ENCODE measurements around the gene KCMF1.

DNA sequence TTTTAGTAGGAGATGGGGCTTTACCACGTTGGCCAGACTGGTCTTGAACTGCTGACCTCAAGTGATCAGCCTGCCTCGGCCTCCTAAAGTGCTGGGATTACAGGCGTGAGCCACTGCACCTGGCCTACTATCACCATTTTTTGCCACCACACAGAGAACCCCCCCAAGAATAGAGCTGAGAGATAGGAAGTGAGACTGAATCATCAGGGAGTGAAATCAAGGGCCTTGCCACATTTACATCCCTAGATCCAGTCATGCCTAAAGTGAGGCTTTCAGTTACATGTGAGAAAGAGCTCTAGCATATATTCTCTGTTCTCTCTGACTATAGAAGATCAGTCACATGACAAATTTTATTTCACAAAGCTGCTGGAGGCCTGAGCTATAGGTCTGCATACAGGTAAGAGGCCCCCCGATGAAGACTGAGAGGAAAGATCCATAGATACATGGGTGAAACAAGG, 28.0 kb upstream of the KCMF1 start:
- TF ChIP-seq, protein P1, sequence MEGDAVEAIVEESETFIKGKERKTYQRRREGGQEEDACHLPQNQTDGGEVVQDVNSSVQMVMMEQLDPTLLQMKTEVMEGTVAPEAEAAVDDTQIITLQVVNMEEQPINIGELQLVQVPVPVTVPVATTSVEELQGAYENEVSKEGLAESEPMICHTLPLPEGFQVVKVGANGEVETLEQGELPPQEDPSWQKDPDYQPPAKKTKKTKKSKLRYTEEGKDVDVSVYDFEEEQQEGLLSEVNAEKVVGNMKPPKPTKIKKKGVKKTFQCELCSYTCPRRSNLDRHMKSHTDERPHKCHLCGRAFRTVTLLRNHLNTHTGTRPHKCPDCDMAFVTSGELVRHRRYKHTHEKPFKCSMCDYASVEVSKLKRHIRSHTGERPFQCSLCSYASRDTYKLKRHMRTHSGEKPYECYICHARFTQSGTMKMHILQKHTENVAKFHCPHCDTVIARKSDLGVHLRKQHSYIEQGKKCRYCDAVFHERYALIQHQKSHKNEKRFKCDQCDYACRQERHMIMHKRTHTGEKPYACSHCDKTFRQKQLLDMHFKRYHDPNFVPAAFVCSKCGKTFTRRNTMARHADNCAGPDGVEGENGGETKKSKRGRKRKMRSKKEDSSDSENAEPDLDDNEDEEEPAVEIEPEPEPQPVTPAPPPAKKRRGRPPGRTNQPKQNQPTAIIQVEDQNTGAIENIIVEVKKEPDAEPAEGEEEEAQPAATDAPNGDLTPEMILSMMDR (IDR thresholded peaks at IDR 0.05) = no peak
- no peak for TF ChIP-seq POLR2A (IDR thresholded peaks at IDR 0.05)
